ENCODE results near the gene RAB36. TPM values are rescaled to one million over a fixed set of nuclear protein-coding genes. Genes with fewer than 3 reads are reported as not detected.

RAB36 gene
- total RNA-seq, 3 donors from 2014 or later = 1.3 to 4.8 (median 2.9) TPM

DNA sequence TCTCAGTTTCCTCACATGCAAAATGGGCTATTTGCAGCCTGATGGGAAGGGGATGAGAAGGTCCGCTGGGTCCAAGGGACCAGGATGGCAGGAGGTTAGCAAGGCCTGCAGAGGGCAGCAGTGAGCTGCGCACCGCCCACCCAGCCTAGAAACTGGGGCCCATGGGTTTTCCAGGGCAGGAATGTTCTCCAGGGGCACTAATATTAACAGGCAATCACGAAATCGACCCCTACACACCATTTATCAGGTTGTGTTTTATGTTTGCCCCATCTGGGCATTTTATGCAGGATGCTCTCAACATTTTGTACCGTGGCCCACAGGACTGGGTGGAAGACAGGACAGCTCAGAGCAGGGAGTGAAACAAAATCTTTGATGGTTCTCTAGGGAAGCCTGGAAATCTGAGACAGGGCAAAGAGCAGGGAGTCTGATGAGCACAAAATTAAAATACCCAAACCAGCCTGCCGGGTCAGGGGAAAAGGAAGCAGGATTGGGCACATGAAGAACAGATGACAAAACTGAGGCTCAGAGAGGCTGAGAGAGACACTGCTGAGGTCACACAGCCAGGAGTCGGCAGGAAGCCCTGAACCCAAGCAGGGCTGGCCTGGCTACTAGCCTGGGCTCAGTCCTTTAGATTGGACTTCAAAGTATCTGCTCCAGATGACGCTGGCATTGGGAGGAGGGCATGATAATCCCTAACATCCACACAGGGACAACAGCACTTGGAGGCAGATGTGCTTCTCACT, 33.4 kb downstream of the RAB36 start:
- peaks cover 5 to 8% of the 10 kb centered on the region in 2 donors for H3K4me1 ChIP-seq
- intact Hi-C loops (cut with DNase I; ENCODE audit: low total_unique reads) = loop anchor here (2.0 to 5.0 kb wide), 2 partner anchors 46 to 104 kb away; no protein-coding TSS in a partner anchor
- H3K27me3 ChIP-seq = no peaks in the 10 kb centered on the region
- no peaks in the 10 kb centered on the region for H3K9me3 ChIP-seq
- H3K36me3 ChIP-seq = no peaks in the 10 kb centered on the region
- TF ChIP-seq, protein P1, sequence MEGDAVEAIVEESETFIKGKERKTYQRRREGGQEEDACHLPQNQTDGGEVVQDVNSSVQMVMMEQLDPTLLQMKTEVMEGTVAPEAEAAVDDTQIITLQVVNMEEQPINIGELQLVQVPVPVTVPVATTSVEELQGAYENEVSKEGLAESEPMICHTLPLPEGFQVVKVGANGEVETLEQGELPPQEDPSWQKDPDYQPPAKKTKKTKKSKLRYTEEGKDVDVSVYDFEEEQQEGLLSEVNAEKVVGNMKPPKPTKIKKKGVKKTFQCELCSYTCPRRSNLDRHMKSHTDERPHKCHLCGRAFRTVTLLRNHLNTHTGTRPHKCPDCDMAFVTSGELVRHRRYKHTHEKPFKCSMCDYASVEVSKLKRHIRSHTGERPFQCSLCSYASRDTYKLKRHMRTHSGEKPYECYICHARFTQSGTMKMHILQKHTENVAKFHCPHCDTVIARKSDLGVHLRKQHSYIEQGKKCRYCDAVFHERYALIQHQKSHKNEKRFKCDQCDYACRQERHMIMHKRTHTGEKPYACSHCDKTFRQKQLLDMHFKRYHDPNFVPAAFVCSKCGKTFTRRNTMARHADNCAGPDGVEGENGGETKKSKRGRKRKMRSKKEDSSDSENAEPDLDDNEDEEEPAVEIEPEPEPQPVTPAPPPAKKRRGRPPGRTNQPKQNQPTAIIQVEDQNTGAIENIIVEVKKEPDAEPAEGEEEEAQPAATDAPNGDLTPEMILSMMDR (IDR thresholded peaks at IDR 0.05) = peak; percentile 90 to 96 (median 91)
- peak in 2 of 3 donors; percentile 30 to 32 for TF ChIP-seq POLR2AphosphoS5 (IDR thresholded peaks at IDR 0.05)
- TF ChIP-seq POLR2A (IDR thresholded peaks at IDR 0.05) = no peak
- peak overlapping the region; percentile 86 to 87 for H3K27ac ChIP-seq
- H3K4me3 ChIP-seq = no peak overlapping the region
- DNase-seq (ENCODE audit: low spot score in 2 of 2) = peak in 1 of 2 donors; percentile 69

DNA sequence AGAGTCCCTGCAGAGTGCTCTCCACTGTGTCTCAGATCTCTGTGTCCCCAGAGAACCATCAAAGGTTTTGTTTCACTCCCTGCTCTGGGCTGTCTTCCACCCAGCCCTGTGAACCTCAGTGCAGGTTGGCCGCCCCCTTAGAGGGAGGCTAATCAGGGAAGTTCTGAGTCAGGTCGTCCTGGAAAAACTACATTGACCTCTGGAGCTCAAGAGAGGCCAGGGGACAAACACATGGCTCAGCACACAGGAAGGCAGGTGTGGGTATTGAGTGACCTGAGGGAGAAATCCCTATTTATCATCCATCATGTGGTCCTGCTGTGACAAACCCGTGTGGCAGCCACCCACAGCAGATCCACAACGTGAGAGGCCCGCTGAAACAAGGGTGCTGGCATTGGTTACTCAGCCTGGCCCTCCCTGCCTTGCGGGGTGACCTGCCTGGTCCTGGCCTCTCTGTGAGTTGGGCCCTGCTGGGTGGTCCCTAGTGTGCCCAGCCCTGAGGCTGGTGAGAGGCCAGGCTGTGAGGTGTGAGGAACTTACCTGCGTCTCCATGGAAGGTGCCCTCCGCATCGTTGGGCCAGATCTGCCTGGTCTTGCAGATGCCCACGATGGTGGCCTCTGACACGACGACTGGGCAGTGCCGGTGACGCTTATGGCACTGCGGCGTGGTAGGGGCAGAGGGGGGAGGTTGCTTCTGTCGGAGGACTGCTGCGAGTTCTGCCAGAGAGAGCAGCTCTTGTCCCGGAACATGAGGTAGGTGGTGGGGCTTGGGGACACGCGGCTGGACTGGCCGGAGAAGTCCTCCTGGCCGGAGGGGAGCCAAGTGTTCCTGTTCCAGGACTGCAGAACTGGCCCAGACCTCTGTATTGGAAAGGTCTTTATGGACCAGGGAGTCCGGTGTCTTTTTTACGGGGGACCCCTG, 34.4 kb downstream of the RAB36 start:
- no peaks in the 10 kb centered on the region for H3K27me3 ChIP-seq
- peak overlapping the region; percentile 70 to 89 (median 71) for H3K4me3 ChIP-seq
- H3K27ac ChIP-seq = peak overlapping the region; percentile 86 to 87
- no peak for DNase-seq (ENCODE audit: low spot score in 2 of 2)
- no peaks in the 10 kb centered on the region for H3K9me3 ChIP-seq
- intact Hi-C loops (cut with DNase I; ENCODE audit: low total_unique reads) = loop anchor here (2.0 to 5.0 kb wide), 2 partner anchors 45 to 103 kb away; no protein-coding TSS in a partner anchor
- no peaks in the 10 kb centered on the region for H3K36me3 ChIP-seq
- H3K4me1 ChIP-seq = peaks cover 5 to 8% of the 10 kb centered on the region in 2 donors
- TF ChIP-seq POLR2A (IDR thresholded peaks at IDR 0.05) = no peak
- TF ChIP-seq, protein P1 (IDR thresholded peaks at IDR 0.05) = no peak
- TF ChIP-seq POLR2AphosphoS5 (IDR thresholded peaks at IDR 0.05) = no peak

DNA sequence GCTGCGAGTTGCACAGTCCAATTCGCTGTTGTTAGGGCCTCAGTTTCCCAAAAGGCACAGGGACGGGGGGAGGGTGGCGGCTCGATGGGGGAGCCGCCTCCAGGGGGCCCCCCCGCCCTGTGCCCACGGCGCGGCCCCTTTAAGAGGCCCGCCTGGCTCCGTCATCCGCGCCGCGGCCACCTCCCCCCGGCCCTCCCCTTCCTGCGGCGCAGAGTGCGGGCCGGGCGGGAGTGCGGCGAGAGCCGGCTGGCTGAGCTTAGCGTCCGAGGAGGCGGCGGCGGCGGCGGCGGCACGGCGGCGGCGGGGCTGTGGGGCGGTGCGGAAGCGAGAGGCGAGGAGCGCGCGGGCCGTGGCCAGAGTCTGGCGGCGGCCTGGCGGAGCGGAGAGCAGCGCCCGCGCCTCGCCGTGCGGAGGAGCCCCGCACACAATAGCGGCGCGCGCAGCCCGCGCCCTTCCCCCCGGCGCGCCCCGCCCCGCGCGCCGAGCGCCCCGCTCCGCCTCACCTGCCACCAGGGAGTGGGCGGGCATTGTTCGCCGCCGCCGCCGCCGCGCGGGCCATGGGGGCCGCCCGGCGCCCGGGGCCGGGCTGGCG, 35.1 kb downstream of the RAB36 start, which contains the start of gene BCR:
BCR (plus strand) TSS at position 209 of the 592 bp plus-strand sequence. CDS start 452 bp downstream, outside the sequence.
- DNase-seq (ENCODE audit: low spot score in 2 of 2) = no peak
- intact Hi-C loops (cut with DNase I; ENCODE audit: low total_unique reads) = no loop called here
- H3K4me1 ChIP-seq = peaks cover 5 to 8% of the 10 kb centered on the region in 2 donors

DNA sequence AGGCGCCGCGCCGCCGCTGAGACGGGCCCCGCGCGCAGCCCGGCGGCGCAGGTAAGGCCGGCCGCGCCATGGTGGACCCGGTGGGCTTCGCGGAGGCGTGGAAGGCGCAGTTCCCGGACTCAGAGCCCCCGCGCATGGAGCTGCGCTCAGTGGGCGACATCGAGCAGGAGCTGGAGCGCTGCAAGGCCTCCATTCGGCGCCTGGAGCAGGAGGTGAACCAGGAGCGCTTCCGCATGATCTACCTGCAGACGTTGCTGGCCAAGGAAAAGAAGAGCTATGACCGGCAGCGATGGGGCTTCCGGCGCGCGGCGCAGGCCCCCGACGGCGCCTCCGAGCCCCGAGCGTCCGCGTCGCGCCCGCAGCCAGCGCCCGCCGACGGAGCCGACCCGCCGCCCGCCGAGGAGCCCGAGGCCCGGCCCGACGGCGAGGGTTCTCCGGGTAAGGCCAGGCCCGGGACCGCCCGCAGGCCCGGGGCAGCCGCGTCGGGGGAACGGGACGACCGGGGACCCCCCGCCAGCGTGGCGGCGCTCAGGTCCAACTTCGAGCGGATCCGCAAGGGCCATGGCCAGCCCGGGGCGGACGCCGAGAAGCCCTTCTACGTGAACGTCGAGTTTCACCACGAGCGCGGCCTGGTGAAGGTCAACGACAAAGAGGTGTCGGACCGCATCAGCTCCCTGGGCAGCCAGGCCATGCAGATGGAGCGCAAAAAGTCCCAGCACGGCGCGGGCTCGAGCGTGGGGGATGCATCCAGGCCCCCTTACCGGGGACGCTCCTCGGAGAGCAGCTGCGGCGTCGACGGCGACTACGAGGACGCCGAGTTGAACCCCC, 35.8 kb downstream of the RAB36 start:
- TF ChIP-seq, protein P1 (IDR thresholded peaks at IDR 0.05) = no peak
- no peak for TF ChIP-seq POLR2AphosphoS5 (IDR thresholded peaks at IDR 0.05)
- no peak for TF ChIP-seq POLR2A (IDR thresholded peaks at IDR 0.05)
- H3K9me3 ChIP-seq = no peaks in the 10 kb centered on the region
- intact Hi-C loops (cut with DNase I; ENCODE audit: low total_unique reads) = no loop called here
- H3K36me3 ChIP-seq = no peaks in the 10 kb centered on the region
- H3K27me3 ChIP-seq = no peaks in the 10 kb centered on the region
- peaks cover 5 to 8% of the 10 kb centered on the region in 2 donors for H3K4me1 ChIP-seq
- H3K27ac ChIP-seq = peak overlapping the region; percentile 61 to 86
- peak overlapping the region; percentile 70 to 89 (median 71) for H3K4me3 ChIP-seq
- no peak for DNase-seq (ENCODE audit: low spot score in 2 of 2)

More for the DNA sequence above, 35.1 kb downstream of the RAB36 start, which contains the start of gene BCR:
- no peaks in the 10 kb centered on the region for H3K36me3 ChIP-seq
- peak within 1 kb of the TSS; percentile 70 to 89 (median 71) for H3K4me3 ChIP-seq
- TF ChIP-seq POLR2A (IDR thresholded peaks at IDR 0.05) = no peak
- TF ChIP-seq, protein P1 (IDR thresholded peaks at IDR 0.05) = no peak
- peak; percentile 22 to 36 (median 31) for TF ChIP-seq POLR2AphosphoS5 (IDR thresholded peaks at IDR 0.05)
- H3K27me3 ChIP-seq = no peaks in the 10 kb centered on the region
- peak within 1 kb of the TSS; percentile 86 to 87 for H3K27ac ChIP-seq
- H3K9me3 ChIP-seq = no peaks in the 10 kb centered on the region
